NCI-H187 (cell line): Measurements from ENCODE around the gene GALNTL6.

ENCODE experiments used
- DNase-seq, 2 experiments: peaks; one replicate each; lab custom pipeline; 2025; lab: John Stamatoyannopoulos, UW

Gene GALNTL6

GRCh38 chr4:172809319-172809718, 996.1 kb downstream of the GALNTL6 start:
- no peak for DNase-seq

- DNase-seq, result no peak
Measured at GRCh38 chr4:172813359-172813923, 1000.2 kb downstream of the GALNTL6 start.

GRCh38 chr4:172815499-172816164, 1002.4 kb downstream of the GALNTL6 start:
- DNase-seq, result no peak

GRCh38 chr4:172818901-172819300, 1005.7 kb downstream of the GALNTL6 start:
- no peak for DNase-seq

- DNase-seq, result no peak
Measured at GRCh38 chr4:172819353-172819752, 1006.1 kb downstream of the GALNTL6 start.

GRCh38 chr4:172822331-172822730, 1009.1 kb downstream of the GALNTL6 start:
- DNase-seq, result no peak

GRCh38 chr4:172826346-172826745, 1013.1 kb downstream of the GALNTL6 start:
- no peak for DNase-seq

GRCh38 chr4:172826861-172827260, 1013.7 kb downstream of the GALNTL6 start:
- DNase-seq, result no peak

GRCh38 chr4:172830295-172830764, 1017.1 kb downstream of the GALNTL6 start:
- no peak for DNase-seq

- DNase-seq, result no peak
Measured at GRCh38 chr4:172836661-172837060, 1023.5 kb downstream of the GALNTL6 start.

GRCh38 chr4:172838111-172838510, 1024.9 kb downstream of the GALNTL6 start:
- DNase-seq, result no peak

GRCh38 chr4:172838943-172839342, 1025.7 kb downstream of the GALNTL6 start:
- no peak for DNase-seq

- DNase-seq, result no peak
Measured at GRCh38 chr4:172842779-172843178, 1029.6 kb downstream of the GALNTL6 start.

- no peak for DNase-seq
Measured at GRCh38 chr4:172843192-172843591, 1030.0 kb downstream of the GALNTL6 start.

- no peak for DNase-seq
Measured at GRCh38 chr4:172844556-172844955, 1031.4 kb downstream of the GALNTL6 start.

GRCh38 chr4:172845281-172845680, 1032.1 kb downstream of the GALNTL6 start:
- DNase-seq, result no peak

GRCh38 chr4:172850838-172851237, 1037.6 kb downstream of the GALNTL6 start:
- DNase-seq, result no peak

- DNase-seq, result no peak
Measured at GRCh38 chr4:172851534-172851933, 1038.3 kb downstream of the GALNTL6 start.

GRCh38 chr4:172857026-172857425, 1043.8 kb downstream of the GALNTL6 start:
- no peak for DNase-seq

GRCh38 chr4:172858731-172859230, 1045.6 kb downstream of the GALNTL6 start:
- no peak for DNase-seq

GRCh38 chr4:172865103-172865502, 1051.9 kb downstream of the GALNTL6 start:
- DNase-seq, result no peak

- no peak for DNase-seq
Measured at GRCh38 chr4:172865531-172866127, 1052.4 kb downstream of the GALNTL6 start.

- no peak for DNase-seq
Measured at GRCh38 chr4:172866421-172866820, 1053.2 kb downstream of the GALNTL6 start.
